HG03064 (cell line): ENCODE results near the gene PIM3.
"Not testable (repeated sequence)": the region's sequence is repeated elsewhere in the genome, so short reads cannot be mapped to it uniquely, and the experiment has no call there.

Experiments
- ATAC-seq: cut with Tn5 transposase; IDR thresholded peaks from one replicate; pipeline ENCODE4 v1.9.1; 2021; ENCODE audit warnings: low read depth; ENCODE audit not compliant: unreplicated experiment

The PIM3 gene

DNA sequence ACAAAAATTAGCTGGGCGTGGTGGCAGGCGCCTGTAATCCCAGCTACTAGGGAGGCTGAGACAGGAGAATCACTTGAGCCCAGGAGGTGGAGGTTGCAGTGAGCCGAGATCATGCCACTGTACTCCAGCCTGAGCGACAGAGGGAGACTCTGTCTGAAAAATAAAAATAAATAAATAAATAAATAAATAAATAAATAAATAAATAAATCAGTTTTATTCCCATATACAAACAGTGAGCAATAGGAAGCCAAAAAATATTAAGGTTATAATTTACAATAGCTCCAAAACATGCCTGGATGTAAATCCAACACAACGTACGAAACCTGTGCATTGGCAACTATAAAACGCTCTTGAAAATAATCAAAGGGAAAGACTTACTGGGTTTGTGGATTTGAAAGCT, 21.2 kb downstream of the PIM3 start:
- ATAC-seq, result not testable (repeated sequence)

DNA sequence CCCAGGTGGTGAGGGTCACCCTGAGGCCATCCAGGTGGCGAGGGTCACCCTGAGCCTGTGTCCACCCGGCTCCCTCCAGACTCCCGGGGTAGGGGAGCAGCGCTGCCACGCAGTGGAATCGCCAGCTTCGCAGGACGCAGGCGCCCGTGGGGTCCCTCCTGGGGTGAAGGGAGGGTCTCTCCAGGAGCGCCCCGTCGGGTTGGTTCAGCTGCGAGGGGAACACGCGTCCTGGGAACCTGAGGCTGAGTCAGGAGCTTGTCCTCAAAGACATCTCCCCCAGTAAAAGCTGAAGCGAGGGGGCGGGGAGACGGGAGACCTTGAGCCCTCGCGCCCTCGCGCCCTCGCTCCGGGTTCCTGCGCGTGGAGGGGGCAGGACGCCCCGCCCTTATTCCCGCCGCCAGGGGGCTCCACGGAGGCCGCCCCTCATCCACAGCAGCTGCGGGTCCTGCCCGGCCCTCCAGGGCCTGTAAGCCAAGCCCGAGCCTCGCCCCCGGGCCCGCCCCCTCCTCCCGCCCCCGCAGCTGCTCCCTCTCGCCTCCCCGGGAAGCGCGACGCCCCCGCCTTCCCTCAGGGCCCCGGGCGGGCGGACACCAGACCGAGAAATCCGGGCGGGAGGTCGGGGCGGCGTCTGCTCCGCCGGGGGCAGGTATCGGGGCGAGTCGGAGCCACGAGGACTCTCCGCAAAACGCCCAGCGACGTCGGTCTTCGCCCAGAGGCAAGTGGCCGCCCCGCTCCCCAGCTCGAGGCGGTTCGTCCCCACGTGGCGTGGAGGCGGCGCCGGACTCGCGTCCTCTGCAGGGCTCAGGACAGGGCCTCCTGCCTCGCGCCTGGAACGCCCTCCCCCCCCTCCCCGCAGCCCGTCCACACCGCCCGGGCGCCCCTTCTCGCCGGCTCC, 22.8 kb downstream of the PIM3 start:
- ATAC-seq, result no peak

DNA sequence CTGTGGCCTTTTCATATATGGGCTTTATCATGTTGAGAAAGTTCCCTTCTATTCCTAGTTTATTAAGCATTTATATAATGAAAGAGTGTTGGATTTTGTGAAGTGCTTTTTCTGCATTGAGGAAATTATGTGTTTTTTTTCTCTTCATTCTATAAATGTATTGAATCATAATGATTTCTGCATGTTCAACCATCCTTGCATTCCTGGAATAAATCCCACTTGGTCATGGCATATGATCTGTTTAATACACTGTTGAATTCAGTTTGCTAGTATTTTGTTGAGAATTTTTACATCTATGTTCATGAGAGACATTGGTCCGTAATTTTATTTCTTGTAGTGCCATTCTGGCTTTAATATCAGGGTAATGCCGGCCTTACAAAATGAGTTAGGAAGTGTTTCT, 25.8 kb downstream of the PIM3 start:
- no peak for ATAC-seq

DNA sequence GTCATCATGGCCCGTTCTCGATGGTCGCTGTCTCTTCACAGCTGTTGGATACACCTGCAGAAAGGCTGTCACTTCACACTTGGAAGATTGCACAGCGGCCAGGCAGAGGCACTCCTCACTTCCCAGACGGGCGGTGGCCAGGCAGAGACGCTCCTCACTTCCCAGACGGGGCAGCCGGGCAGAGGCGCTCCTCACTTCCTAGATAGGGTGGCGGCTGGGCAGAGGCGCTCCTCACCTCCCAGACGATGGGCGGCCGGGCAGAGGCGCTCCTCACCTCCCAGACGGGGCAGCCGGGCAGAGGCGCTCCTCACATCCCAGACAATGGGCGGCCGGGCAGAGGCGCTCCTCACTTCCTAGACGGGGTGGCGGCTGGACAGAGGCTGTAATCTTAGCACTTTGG, 29.3 kb downstream of the PIM3 start:
- not testable (repeated sequence) for ATAC-seq

DNA sequence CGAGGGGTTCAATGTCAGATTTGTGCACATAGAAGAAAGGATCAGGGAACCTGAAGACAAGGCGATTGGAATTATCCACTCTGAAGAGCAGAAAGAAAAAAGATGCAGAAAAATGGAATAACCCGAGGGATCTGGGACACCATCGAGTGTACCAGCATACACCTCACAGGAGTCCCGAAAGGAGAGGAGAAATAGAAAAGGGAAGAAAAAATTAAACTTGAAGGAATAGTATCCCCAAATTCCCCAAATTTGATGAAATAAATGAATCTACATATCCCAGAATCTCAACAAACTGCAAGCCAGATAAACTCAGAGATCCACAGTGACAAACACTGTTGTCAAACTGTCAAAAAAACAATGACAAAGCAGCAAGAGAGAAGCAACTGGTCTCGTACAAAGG, 30.6 kb downstream of the PIM3 start:
- ATAC-seq, result no peak

DNA sequence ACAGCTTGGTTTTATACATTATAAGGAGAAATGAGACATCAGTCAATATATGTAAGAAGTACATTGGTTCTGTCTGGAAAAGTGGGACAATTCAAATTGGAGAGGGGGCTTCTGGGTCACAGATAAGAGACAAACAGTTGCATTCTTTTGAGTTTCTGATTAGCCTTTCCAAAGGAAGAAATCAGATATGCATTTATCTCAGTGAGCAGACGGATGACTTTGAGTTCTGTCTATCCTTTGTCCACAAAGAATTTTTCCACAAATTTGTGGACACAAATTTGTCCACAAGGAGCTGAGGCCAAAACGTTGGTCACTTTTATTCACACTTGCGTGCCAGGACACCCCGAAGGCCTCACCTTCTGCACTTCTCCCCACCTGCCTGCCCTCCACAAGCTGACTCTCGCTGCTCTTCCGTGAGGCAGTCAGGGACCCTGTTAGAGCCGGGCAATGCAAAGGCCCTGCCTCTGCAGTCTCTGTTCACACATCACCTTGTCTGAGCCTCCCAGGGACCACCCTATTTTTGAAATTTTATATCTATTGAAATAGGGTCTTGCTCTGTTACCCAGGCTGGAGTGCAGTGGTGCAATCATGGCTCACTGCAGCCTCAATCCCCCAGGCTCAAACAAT, 31.4 kb downstream of the PIM3 start:
- no peak for ATAC-seq

DNA sequence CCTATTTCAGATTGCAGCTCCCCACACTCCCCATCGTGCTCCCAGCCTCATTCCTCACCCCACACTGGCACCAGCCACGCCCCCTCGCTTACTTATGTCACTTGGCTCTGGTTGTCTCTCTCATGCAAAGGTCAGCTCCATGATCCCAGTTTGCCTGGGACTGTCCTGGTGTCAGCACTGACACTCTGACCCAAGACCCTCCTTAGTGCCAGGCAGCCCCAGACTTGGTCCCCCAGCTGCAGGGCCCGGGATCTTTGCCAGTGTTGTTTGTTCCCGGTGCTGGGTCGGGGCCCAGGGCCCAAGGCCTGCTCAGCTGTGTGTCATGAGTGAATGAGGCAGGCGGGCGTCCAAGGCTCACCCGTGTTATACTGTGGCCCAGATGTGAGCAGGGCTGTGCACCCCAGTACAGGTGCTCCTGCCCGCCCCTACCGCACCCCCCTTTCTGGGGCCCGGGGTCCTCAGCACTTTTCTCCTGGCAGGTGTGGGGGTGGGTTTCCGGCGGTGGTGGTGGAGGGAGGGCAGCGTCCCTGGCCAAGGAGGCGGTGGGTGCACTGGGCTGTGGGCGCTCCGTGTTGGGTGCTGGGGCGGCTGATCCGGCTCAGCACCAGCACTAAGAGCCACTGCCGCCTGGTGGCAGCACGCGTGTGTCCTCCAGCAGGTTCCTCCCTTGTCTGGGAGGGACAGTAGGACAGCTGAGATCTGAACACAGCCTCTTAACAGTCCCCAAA, 32.5 kb downstream of the PIM3 start:
- ATAC-seq, result no peak

DNA sequence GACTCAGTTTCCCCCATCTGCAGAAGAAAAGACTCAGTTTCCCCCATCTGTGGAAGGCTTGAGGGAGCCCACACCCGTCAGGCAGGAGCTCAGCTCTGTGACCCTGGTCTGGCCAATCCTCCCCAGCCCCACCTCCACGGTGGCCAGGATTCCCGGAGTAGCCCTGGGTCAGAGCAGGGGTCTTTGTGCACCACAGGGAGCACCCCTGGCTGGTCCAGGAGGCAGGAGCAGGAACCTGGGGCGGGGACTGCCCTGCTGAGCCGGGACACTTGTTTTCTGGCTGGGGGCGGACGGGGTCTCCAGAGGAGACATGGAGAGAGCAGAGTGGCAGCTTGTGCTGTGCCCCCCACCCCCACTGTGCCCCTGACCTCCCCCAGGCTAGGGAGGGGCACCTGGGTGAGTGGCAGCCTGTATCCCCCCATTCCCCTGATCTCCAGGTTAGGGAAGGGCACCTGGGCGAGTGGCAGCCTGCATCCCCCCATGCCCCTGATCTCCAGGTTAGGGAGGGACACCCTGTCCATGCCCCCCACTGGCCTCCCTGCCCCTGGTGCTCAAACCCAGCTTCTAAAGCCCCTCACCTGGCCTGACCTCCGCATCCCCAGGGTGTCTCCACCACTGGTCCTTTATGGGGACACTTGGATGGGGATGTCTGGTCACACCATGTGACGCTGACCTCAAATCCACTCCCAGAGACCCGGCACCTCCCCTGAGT, 33.2 kb downstream of the PIM3 start:
- ATAC-seq, result no peak

DNA sequence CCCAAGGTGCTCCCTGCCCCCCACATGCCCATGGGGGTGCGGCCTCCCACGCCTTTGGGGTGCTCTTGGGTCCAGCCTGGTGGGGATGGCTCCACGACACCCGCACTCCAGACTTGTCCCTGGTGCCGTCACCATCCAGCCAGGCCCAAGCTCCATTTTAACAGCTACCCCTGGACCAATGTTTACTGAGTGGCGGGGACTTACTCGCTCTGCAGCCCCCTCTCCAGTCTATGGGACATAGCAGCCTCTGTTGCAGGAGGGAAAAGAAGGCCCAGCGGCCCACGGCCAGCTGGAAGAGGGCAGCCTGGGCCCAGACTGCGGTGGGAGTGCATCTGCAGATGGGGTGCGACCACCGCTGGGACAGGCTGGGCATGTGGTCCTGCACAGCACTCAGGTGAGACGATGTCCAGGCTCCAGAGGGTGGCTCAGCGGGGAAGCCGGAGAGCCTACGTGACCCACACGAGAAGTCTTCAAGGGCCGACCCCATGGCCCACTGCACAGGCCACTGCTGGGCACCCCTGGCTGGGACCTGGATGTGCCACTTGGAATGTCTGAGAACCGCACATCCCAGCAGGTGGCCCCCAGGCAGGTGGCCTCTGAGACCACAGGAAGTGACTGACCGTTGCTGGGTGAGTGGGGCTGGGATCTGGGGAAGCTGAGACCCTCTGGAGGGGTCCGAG, 33.9 kb downstream of the PIM3 start:
- no peak for ATAC-seq

DNA sequence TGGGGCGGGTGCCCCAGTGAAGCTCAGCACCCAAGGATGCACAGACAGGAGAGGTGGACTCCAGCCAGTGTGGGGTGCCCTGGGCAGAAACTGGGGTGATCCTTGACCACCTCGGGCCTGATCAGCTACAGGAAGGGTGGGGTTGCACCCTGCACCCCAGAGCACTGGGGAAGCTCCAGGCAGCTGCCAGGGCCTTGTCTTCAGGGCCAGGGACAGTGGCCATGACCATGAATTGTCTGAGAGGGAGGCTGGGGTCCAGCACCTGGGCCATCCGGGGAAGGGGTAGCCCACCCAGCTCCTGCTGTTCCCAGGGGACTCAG, 34.4 kb downstream of the PIM3 start:
- ATAC-seq, result no peak

DNA sequence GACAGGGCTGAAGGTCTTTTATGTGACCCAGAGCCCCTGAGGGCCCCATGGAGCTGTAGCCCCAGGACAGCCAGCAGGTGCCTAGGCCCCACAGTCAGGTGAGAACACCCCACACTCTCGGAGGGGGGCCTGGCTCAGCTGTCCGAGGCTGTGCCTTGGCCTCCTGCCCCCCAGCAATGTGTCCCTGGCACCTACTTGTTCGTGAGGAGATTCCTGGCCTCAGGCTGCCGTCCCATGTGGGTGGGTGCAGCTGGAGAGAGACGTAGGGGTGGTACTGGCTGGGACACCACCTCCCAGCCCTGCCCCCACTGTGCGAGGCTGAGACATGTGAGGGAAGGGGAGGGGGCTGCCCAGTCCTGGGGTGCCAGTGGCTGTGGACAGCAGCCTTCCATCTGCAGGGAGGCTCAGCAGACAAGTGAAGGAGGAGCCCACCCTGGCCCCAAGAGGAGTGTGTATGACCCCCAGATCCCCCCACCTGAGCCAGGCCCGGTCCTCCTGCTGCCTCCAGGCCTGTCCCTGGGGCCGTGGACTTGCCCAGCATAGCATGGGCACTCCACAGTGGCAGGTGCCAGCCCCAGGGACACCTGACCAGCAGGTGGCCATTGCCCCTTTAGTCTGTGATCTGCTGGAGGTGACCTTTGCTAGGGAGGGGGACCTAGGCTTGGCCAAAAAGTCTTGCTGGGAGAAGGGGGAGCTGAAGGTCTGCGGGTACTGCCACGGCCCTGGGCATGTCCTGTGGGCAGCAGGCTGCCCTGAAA, 35.0 kb downstream of the PIM3 start:
- ATAC-seq, result no peak

DNA sequence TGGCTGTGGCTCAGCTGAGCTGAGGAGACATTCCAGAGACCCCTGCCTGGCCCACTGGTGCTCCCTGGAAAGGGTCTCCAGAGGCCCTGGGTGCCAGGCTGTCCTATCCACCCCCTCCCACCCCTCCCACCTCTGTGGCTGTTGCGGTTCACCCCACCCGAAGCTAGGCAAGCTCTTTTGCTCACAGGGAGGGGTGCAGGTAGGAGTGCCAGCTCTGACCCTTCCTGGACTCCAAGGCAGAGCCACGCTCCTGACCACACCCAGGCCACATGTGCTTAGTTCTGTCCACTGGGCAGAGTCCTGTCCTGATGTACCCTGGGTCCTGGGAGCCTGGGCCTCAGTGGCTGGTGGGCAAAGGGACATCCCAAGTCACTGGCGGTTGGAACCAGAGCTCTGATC, 35.5 kb downstream of the PIM3 start:
- no peak for ATAC-seq

DNA sequence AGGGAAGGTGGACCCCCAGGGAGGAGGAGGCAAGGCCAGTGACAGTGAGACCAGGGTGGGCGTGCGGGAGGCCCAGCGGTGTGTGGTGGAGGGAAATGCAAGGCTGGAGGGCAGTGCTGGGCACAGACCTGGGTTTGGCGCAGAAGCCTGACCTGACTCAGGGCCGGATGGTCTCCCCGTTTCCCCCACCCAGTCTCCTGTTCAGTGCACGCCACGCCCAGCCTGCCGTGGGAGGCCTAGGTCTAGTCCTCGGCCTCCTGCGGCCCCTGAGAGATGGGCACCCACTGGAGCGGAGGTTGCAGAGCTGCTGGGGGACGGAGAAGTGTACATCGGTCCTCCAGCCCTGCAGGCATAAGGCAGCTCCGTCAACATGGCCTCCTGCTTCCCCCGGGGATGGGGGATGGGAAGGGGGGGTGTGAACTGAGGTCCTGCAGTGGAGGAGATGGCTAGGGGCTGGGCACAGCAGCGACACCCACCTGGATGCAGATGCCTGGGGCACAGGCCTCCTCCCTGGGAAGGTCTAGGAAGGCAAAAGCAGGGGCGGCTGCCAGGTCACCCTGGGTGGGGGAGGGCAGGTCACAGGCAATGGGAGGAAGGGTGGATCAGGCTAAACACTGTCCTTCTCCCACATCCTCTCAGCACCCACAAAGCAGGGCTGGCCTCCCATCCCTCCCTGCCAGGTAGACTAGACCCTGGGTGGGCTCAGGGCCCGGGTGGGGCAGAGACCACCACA, 36.1 kb downstream of the PIM3 start:
- ATAC-seq, result no peak

DNA sequence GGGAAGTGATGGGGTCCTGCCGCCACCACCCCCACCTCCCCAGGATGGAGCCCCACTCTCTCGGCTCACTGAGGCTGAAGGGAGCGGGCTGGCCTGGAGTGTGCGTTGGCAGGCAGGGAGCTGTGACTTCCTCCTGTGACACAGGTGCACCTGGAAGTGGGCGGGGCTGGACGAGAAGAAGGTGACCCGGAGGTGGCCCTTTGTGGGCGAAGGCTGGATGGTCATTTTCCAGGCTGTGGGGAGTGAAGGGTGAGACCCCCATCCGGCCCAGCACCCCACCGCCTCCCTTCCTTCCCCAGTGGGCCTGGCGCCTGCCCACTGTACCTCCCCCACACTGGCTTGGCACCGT, 36.7 kb downstream of the PIM3 start:
- ATAC-seq, result no peak

DNA sequence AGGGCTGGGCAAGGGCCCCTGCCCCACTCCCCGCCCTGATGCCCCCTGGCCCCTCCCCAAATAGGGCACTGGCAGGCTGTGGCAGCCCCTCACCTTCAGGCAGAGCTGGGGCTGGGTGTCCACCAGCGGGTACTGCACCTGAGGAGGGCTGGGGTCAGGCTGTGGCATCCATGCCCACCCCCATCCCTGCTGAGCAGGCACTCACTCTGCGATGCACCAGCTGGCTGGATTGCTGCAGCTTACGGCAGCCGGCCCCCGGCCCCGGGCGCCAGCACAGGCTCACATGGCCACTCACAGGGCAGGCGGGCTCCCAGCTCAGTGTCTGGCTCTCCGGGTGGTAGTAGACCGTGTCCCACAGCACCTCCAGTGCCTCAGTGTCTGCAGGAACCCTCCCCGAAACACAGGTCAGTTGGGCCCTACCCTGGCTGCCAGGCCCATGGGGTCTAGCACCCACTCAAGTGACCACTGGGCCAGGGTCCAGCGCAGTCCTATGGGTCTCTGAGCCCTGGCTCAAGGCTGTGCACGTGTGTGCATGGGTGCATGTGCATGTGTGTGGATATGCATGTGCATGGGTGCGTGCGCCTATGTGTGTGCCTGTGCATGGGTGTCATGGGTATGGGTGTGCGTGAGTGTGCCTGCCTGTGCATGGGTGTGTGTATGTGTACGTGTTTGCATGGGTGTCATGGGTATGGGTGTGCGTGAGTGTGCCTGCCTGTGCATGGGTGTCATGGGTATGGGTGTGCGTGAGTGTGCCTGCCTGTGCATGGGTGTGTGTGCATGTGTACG, 37.6 kb downstream of the PIM3 start:
- ATAC-seq, result no peak

DNA sequence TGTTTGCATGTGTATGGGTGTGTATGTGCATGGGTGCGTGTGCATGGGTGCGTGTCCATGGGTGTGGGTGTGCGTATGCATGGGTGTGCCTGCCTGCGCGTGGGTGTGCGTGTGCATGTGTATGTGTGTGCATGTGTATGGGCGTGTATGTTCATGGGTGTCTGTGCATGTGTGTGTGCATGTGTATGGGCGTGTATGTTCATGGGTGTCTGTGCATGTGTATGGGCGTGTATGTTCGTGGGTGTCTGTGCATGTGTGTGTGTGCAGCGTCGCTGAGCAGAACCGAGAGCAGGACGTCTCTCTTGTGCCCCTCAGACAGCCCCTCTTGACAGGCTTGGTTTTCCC, 38.1 kb downstream of the PIM3 start:
- ATAC-seq, result no peak

DNA sequence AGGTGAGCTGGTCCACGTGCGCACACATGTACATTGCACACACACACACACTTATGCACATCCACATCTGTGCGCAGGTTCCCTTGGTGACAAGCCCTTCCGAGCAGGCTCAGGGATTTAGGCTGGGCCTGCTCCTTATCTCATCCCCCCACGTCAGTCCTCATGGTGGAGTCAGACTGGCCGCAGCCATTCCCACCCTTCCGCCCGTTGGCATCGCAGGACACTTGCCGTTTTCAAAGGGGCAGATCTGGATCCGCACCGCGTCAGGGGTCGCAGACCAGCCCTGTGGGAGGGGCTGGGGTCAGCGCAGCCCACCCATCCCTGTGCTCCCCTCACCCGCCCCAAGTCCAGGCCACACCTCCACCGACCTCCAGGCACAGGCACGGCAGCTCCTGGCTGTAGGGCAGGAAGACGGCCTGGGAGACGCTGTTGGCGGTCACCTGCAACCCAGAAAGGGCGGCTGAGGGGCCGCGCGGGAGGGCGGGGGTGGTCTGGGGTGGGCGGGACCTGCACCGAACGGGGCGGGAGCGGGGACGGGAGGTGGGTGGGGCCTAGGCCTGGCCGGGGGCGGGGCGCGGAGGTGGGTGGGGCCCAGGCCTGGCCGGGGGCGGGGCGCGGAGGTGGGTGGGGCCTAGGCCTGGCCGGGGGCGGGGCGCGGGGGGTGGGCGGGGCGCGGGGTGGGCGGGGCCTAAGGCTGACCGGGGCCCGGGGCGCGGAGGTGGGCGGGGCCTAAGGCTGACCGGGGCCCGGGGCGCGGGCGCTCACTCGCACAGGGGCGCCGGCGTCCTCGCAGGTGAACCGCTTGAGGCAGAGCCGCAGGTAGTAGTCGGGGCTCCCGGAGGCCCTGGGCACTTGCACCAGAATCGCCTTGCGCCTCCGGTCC, 38.7 kb downstream of the PIM3 start:
- no peak for ATAC-seq
